ENCODE data around the gene HSPB6.

The HSPB6 gene

GRCh38 chr19:35727956-35728706 lies 28.7 kb downstream of the HSPB6 start:
- H3K36me3 ChIP-seq (replicated peaks in 1 of 2; ENCODE audit: control insufficient read depth in 2 of 2, insufficient read depth in 2 of 2, low read length in 2 of 2), result peaks cover 82 to 97% of the 10 kb centered on the region in 2 donors
- DNase-seq (ENCODE audit: low spot score), result no peak
- no peak overlapping the region for H2BK120ac ChIP-seq (ENCODE audit: low read depth, low read length)
- H4K91ac ChIP-seq (ENCODE audit: low read depth, low read length, poor library complexity), result no peak overlapping the region
- no peak overlapping the region for H2AFZ ChIP-seq (ENCODE audit: low read length)
- H3K9me3 ChIP-seq (replicated peaks in 1 of 2; ENCODE audit: control insufficient read depth in 2 of 2, insufficient read depth in 1 of 2, low read depth in 1 of 2, low read length in 2 of 2), result no peaks in the 10 kb centered on the region
- no peak overlapping the region for H2BK12ac ChIP-seq (ENCODE audit: low read length)
- no CpG with 5 or more reads among the region's 19 CpGs for WGBS, 2 donors (ENCODE audit: extremely low coverage in 2 of 2, insufficient read length in 2 of 2, insufficient replicate concordance in 1 of 2)
- no peak overlapping the region for H3K18ac ChIP-seq (ENCODE audit: low read length)
- no peak overlapping the region for H3K4me3 ChIP-seq (ENCODE audit: low read length in 2 of 2)
- no peak overlapping the region for H2BK5ac ChIP-seq (ENCODE audit: low read length)
- no peak overlapping the region for H3K14ac ChIP-seq (ENCODE audit: low read length)
- H4K8ac ChIP-seq (ENCODE audit: low read depth, low read length), result no peak overlapping the region
- no peak overlapping the region for H3K4ac ChIP-seq (ENCODE audit: low read length)
- peaks cover 11% of the 10 kb centered on the region for H3K79me1 ChIP-seq (ENCODE audit: low read depth, low read length)
- H3K27ac ChIP-seq (replicated peaks; ENCODE audit: low read length), result no peak overlapping the region
- no peaks in the 10 kb centered on the region for H3K27me3 ChIP-seq (ENCODE audit: control insufficient read depth in 3 of 3, insufficient read depth in 3 of 3, low read depth in 1 of 3, low read length in 3 of 3)
- no peak overlapping the region for H2BK15ac ChIP-seq (ENCODE audit: low read length)
- H3K9ac ChIP-seq (ENCODE audit: low read depth, low read length, poor library complexity), result no peak overlapping the region
- H3K4me2 ChIP-seq (ENCODE audit: insufficient read depth, low read length, poor library complexity, severe bottlenecking), result no peak overlapping the region
- H3K4me1 ChIP-seq (ENCODE audit: control insufficient read depth in 2 of 2, insufficient read depth in 1 of 2, low read depth in 1 of 2, low read length in 2 of 2), result no peaks in the 10 kb centered on the region
- no peak overlapping the region for H3K23ac ChIP-seq (ENCODE audit: low read depth, low read length, poor library complexity)
- H2AK5ac ChIP-seq (ENCODE audit: low read depth, low read length), result no peak overlapping the region

GRCh38 chr19:35727053-35727955 lies 29.5 kb downstream of the HSPB6 start:
- Histone ChIP-seq H2BK15ac (ENCODE audit: low read length) (no peak overlapping the region), H3K9me3 (replicated peaks in 1 of 2; ENCODE audit: control insufficient read depth in 2 of 2, insufficient read depth in 1 of 2, low read depth in 1 of 2, low read length in 2 of 2) (no peaks in the 10 kb centered on the region), H3K18ac (ENCODE audit: low read length) (no peak overlapping the region), H3K36me3 (replicated peaks in 1 of 2; ENCODE audit: control insufficient read depth in 2 of 2, insufficient read depth in 2 of 2, low read length in 2 of 2) (peaks cover 89 to 98% of the 10 kb centered on the region in 2 donors), H3K4me1 (ENCODE audit: control insufficient read depth in 2 of 2, insufficient read depth in 1 of 2, low read depth in 1 of 2, low read length in 2 of 2) (no peaks in the 10 kb centered on the region), H3K4me3 (ENCODE audit: low read length in 2 of 2) (no peak overlapping the region), H3K23ac (ENCODE audit: low read depth, low read length, poor library complexity) (no peak overlapping the region), H2BK12ac (ENCODE audit: low read length) (no peak overlapping the region), H2BK120ac (ENCODE audit: low read depth, low read length) (no peak overlapping the region), H3K27me3 (ENCODE audit: control insufficient read depth in 3 of 3, insufficient read depth in 3 of 3, low read depth in 1 of 3, low read length in 3 of 3) (no peaks in the 10 kb centered on the region), H3K79me1 (ENCODE audit: low read depth, low read length) (peaks cover 13% of the 10 kb centered on the region), H2AK5ac (ENCODE audit: low read depth, low read length) (no peak overlapping the region), H3K27ac (replicated peaks; ENCODE audit: low read length) (no peak overlapping the region), H3K9ac (ENCODE audit: low read depth, low read length, poor library complexity) (peak overlapping the region; percentile 77), H3K4me2 (ENCODE audit: insufficient read depth, low read length, poor library complexity, severe bottlenecking) (no peak overlapping the region), H2AFZ (ENCODE audit: low read length) (no peak overlapping the region), H2BK5ac (ENCODE audit: low read length) (no peak overlapping the region), H4K91ac (ENCODE audit: low read depth, low read length, poor library complexity) (no peak overlapping the region), H4K8ac (ENCODE audit: low read depth, low read length) (no peak overlapping the region), H3K14ac (ENCODE audit: low read length) (no peak overlapping the region), H3K4ac (ENCODE audit: low read length) (no peak overlapping the region)
- DNase-seq (ENCODE audit: low spot score), result no peak
- no CpG with 5 or more reads among the region's 25 CpGs for WGBS, 2 donors (ENCODE audit: extremely low coverage in 2 of 2, insufficient read length in 2 of 2, insufficient replicate concordance in 1 of 2)

- Histone ChIP-seq H3K4me1 (ENCODE audit: control insufficient read depth in 2 of 2, insufficient read depth in 1 of 2, low read depth in 1 of 2, low read length in 2 of 2) (no peaks in the 10 kb centered on the region), H2BK5ac (ENCODE audit: low read length) (no peak overlapping the region), H3K27ac (replicated peaks; ENCODE audit: low read length) (no peak overlapping the region), H2BK120ac (ENCODE audit: low read depth, low read length) (no peak overlapping the region), H2AK5ac (ENCODE audit: low read depth, low read length) (no peak overlapping the region), H3K9me3 (replicated peaks in 1 of 2; ENCODE audit: control insufficient read depth in 2 of 2, insufficient read depth in 1 of 2, low read depth in 1 of 2, low read length in 2 of 2) (no peaks in the 10 kb centered on the region), H3K27me3 (ENCODE audit: control insufficient read depth in 3 of 3, insufficient read depth in 3 of 3, low read depth in 1 of 3, low read length in 3 of 3) (no peaks in the 10 kb centered on the region), H3K14ac (ENCODE audit: low read length) (no peak overlapping the region), H3K4me3 (ENCODE audit: low read length in 2 of 2) (no peak overlapping the region), H3K9ac (ENCODE audit: low read depth, low read length, poor library complexity) (peak overlapping the region; percentile 63), H3K79me1 (ENCODE audit: low read depth, low read length) (peaks cover 10% of the 10 kb centered on the region), H4K91ac (ENCODE audit: low read depth, low read length, poor library complexity) (no peak overlapping the region), H4K8ac (ENCODE audit: low read depth, low read length) (no peak overlapping the region), H2BK15ac (ENCODE audit: low read length) (no peak overlapping the region), H3K4ac (ENCODE audit: low read length) (no peak overlapping the region), H3K36me3 (replicated peaks in 1 of 2; ENCODE audit: control insufficient read depth in 2 of 2, insufficient read depth in 2 of 2, low read length in 2 of 2) (peaks cover 84 to 95% of the 10 kb centered on the region in 2 donors), H3K18ac (ENCODE audit: low read length) (no peak overlapping the region), H3K23ac (ENCODE audit: low read depth, low read length, poor library complexity) (no peak overlapping the region), H3K4me2 (ENCODE audit: insufficient read depth, low read length, poor library complexity, severe bottlenecking) (no peak overlapping the region), H2AFZ (ENCODE audit: low read length) (no peak overlapping the region), H2BK12ac (ENCODE audit: low read length) (no peak overlapping the region)
- no CpG with 5 or more reads among the region's 23 CpGs for WGBS, 2 donors (ENCODE audit: extremely low coverage in 2 of 2, insufficient read length in 2 of 2, insufficient replicate concordance in 1 of 2)
- DNase-seq (ENCODE audit: low spot score), result no peak
Observed at GRCh38 chr19:35725216-35725861, 31.5 kb downstream of the HSPB6 start.

GRCh38 chr19:35724560-35724959 lies 32.3 kb downstream of the HSPB6 start:
- H4K91ac ChIP-seq (ENCODE audit: low read depth, low read length, poor library complexity), result no peak overlapping the region
- no peaks in the 10 kb centered on the region for H3K9me3 ChIP-seq (replicated peaks in 1 of 2; ENCODE audit: control insufficient read depth in 2 of 2, insufficient read depth in 1 of 2, low read depth in 1 of 2, low read length in 2 of 2)
- no peak overlapping the region for H2BK120ac ChIP-seq (ENCODE audit: low read depth, low read length)
- H3K4ac ChIP-seq (ENCODE audit: low read length), result no peak overlapping the region
- H3K4me2 ChIP-seq (ENCODE audit: insufficient read depth, low read length, poor library complexity, severe bottlenecking), result no peak overlapping the region
- DNase-seq (ENCODE audit: low spot score), result no peak
- H2BK5ac ChIP-seq (ENCODE audit: low read length), result peak overlapping the region; percentile 22
- no peak overlapping the region for H2AK5ac ChIP-seq (ENCODE audit: low read depth, low read length)
- H3K4me1 ChIP-seq (ENCODE audit: control insufficient read depth in 2 of 2, insufficient read depth in 1 of 2, low read depth in 1 of 2, low read length in 2 of 2), result no peaks in the 10 kb centered on the region
- no peak overlapping the region for H2AFZ ChIP-seq (ENCODE audit: low read length)
- no peaks in the 10 kb centered on the region for H3K27me3 ChIP-seq (ENCODE audit: control insufficient read depth in 3 of 3, insufficient read depth in 3 of 3, low read depth in 1 of 3, low read length in 3 of 3)
- H3K27ac ChIP-seq (replicated peaks; ENCODE audit: low read length), result no peak overlapping the region
- H3K36me3 ChIP-seq (replicated peaks in 1 of 2; ENCODE audit: control insufficient read depth in 2 of 2, insufficient read depth in 2 of 2, low read length in 2 of 2), result peaks cover 80 to 95% of the 10 kb centered on the region in 2 donors
- H3K4me3 ChIP-seq (ENCODE audit: low read length in 2 of 2), result no peak overlapping the region
- no CpG with 5 or more reads among the region's 12 CpGs for WGBS, 2 donors (ENCODE audit: extremely low coverage in 2 of 2, insufficient read length in 2 of 2, insufficient replicate concordance in 1 of 2)
- peak overlapping the region; percentile 43 for H4K8ac ChIP-seq (ENCODE audit: low read depth, low read length)
- no peak overlapping the region for H3K9ac ChIP-seq (ENCODE audit: low read depth, low read length, poor library complexity)
- H2BK12ac ChIP-seq (ENCODE audit: low read length), result no peak overlapping the region
- no peak overlapping the region for H3K23ac ChIP-seq (ENCODE audit: low read depth, low read length, poor library complexity)
- no peak overlapping the region for H3K18ac ChIP-seq (ENCODE audit: low read length)
- H3K79me1 ChIP-seq (ENCODE audit: low read depth, low read length), result peaks cover 13% of the 10 kb centered on the region
- H2BK15ac ChIP-seq (ENCODE audit: low read length), result no peak overlapping the region
- H3K14ac ChIP-seq (ENCODE audit: low read length), result no peak overlapping the region

All from neuronal stem cell (in vitro differentiated cells).